Panc1 (cell line): ENCODE results near the gene CLIC4. TPM values are rescaled to one million over a fixed set of nuclear protein-coding genes. Genes with fewer than 3 reads are reported as not detected.
"Not testable (repeated sequence)": the region's sequence is repeated elsewhere in the genome, so short reads cannot be mapped to it uniquely, and the experiment has no call there.

Source experiments
- ATAC-seq: fragments of 200-7000 bp; cut with Tn5 transposase; 2 replicates; pipeline ENCODE4 v1.9.1; 2020; ENCODE audit warnings: mild to moderate bottlenecking, moderate library complexity
- BruUV-seq: library from RNA; stranded (reverse); fragments of 400-500 nt; replicated peaks from 2 replicates; lab custom pipeline; 2021; lab: Mats Ljungman, UMichigan
- CTCF ChIA-PET: fragments of 300-600 bp; sonication (Branson Sonifier 250); formaldehyde crosslinking; loops from one replicate; lab custom pipeline; 2022; ENCODE audit warnings: antibody characterized with exemption; lab: Charles Lee
- POLR2A ChIA-PET: fragments of 300-600 bp; sonication (Branson Sonifier 250); formaldehyde crosslinking; loops from one replicate; lab custom pipeline; 2022; ENCODE audit warnings: antibody characterized with exemption; lab: Charles Lee
- DNase-seq: peaks from one replicate; pipeline ENCODE4 v3.0.0-alpha.2; 2010; ENCODE audit warnings: low read depth, low spot score
- H3K27ac ChIP-seq: 2 replicates; pipeline ENCODE4 v1.5.1; 2011; ENCODE audit warnings: mild to moderate bottlenecking, low read length, inconsistent platforms
- H3K27me3 ChIP-seq: fragments of 200-500 bp; sonication (Bioruptor generic); 2 replicates; pipeline ENCODE4 v1.6.0; 2014; ENCODE audit warnings: low read length, inconsistent platforms; ENCODE audit not compliant: control insufficient read depth, insufficient read depth
- H3K36me3 ChIP-seq: fragments of 200-500 bp; sonication (Bioruptor generic); 2 replicates; pipeline ENCODE4 v1.5.1; 2014; ENCODE audit warnings: inconsistent platforms, mild to moderate bottlenecking, low read length, moderate library complexity; ENCODE audit not compliant: control insufficient read depth, insufficient read depth
- H3K4me1 ChIP-seq: 2 replicates; pipeline ENCODE4 v1.5.1; 2011; ENCODE audit warnings: inconsistent platforms, mild to moderate bottlenecking, low read length, moderate library complexity; ENCODE audit not compliant: control insufficient read depth, insufficient read depth
- H3K4me3 ChIP-seq, 2 experiments: 2 replicates each; pipeline ENCODE4 v1.5.1; 2011 to 2012; ENCODE audit warnings: low read depth in 2 of 2, low read length in 2 of 2, mild to moderate bottlenecking in 2 of 2, inconsistent platforms in 1 of 2, moderate library complexity in 1 of 2
- H3K9me3 ChIP-seq: fragments of 200-500 bp; sonication (Bioruptor generic); 2 replicates; pipeline ENCODE4 v1.5.1; 2014; ENCODE audit warnings: low read depth, mild to moderate bottlenecking, inconsistent platforms, low read length, moderate library complexity; ENCODE audit not compliant: control insufficient read depth, insufficient read depth
- CTCF ChIP-seq: fragments of 450-650 bp; IDR thresholded peaks from 2 replicates; pipeline ENCODE4 v1.5.1; 2017; ENCODE audit warnings: mild to moderate bottlenecking
- POLR2AphosphoS5 ChIP-seq: IDR thresholded peaks from 2 replicates; pipeline ENCODE4 v1.6.1; 2012; ENCODE audit warnings: mild to moderate bottlenecking, low read depth, low read length, moderate library complexity
- REST ChIP-seq, 2 experiments: IDR thresholded peaks; 2 replicates each; pipeline ENCODE4 v1.6.1; 2011 to 2012; ENCODE audit warnings: low read depth in 2 of 2, control low read depth in 1 of 2, low read length in 1 of 2, mild to moderate bottlenecking in 1 of 2, moderate library complexity in 1 of 2; ENCODE audit not compliant: insufficient read depth in 1 of 2
- SIN3A ChIP-seq: IDR thresholded peaks from 2 replicates; pipeline ENCODE4 v1.6.1; 2012; ENCODE audit warnings: low read depth, mild to moderate bottlenecking, low read length, moderate library complexity, borderline replicate concordance; ENCODE audit not compliant: insufficient read depth
- TCF7L2 ChIP-seq: IDR thresholded peaks from 2 replicates; pipeline ENCODE4 v1.6.1; 2011; ENCODE audit warnings: mild to moderate bottlenecking, low read depth, low read length, inconsistent platforms
- in situ Hi-C: cut with HindIII; loops from 2 replicates; pipeline ENCODE4 v1.10.0; 2016; ENCODE audit warnings: low sequenced_read_pairs, low pct_unique_long_range_greater_than_20kb
- intact Hi-C: fragments of 100-400 bp; cut with micrococcal nuclease; formaldehyde crosslinking; loops from one replicate; pipeline ENCODE4 v1.10.0; 2022; ENCODE audit not compliant: unreplicated experiment
- total RNA-seq: library from RNA; stranded (reverse); gene quantifications from one replicate; pipeline ENCODE4 v1.2.1, GENCODE V29; 2021; ENCODE audit not compliant: unreplicated experiment

CLIC4 gene
- total RNA-seq, 1 experiment from 2014 or later = 123 TPM

- in situ Hi-C loops = no loop called here
- ChIA-PET POLR2A (no interaction called here), CTCF (no interaction called here)
- Histone ChIP-seq H3K27ac (no peak overlapping the region), H3K36me3 (no peaks in the 10 kb centered on the region), H3K9me3 (no peaks in the 10 kb centered on the region), H3K4me3 (no peak overlapping the region), H3K4me1 (peaks cover 2% of the 10 kb centered on the region; the same call in 1 of the 2 replicates), H3K27me3 (no peaks in the 10 kb centered on the region)
- DNase-seq (peak; percentile 4), ATAC-seq (no peak)
- intact Hi-C loops = no loop called here
- BruUV-seq = no TSS peak
- no peak for TF ChIP-seq REST (IDR thresholded peaks at IDR 0.05; ENCODE audit: insufficient read depth in 1 of 2, low read depth in 2 of 2, low read length in 1 of 2)
- no peak for TF ChIP-seq POLR2AphosphoS5
- no peak for TF ChIP-seq TCF7L2
- TF ChIP-seq SIN3A = no peak
- no peak for TF ChIP-seq CTCF
These were observed 48.3 kb downstream of the CLIC4 start for GRCh38 chr1:24793447-24794129.

- BruUV-seq, H3K36me3 ChIP-seq, H3K4me3 ChIP-seq, H3K27ac ChIP-seq, intact Hi-C loops, ATAC-seq, DNase-seq, POLR2A ChIA-PET, H3K27me3 ChIP-seq, H3K9me3 ChIP-seq, in situ Hi-C loops, CTCF ChIA-PET, H3K4me1 ChIP-seq: not testable (repeated sequence)
These were observed 48.9 kb downstream of the CLIC4 start for GRCh38 chr1:24794130-24794502.

GRCh38 chr1:24795236-24795635 lies 50.0 kb downstream of the CLIC4 start:
- H3K4me3 ChIP-seq = no peak overlapping the region
- DNase-seq (no peak), ATAC-seq (no peak)
- in situ Hi-C loops = no loop called here
- no peak for TF ChIP-seq TCF7L2
- TF ChIP-seq REST (IDR thresholded peaks at IDR 0.05; ENCODE audit: insufficient read depth in 1 of 2, low read depth in 2 of 2, low read length in 1 of 2) = no peak
- no peak for TF ChIP-seq CTCF
- no peak for TF ChIP-seq POLR2AphosphoS5
- no peak for TF ChIP-seq SIN3A
- H3K27me3 ChIP-seq = no peaks in the 10 kb centered on the region
- intact Hi-C loops = no loop called here
- no peaks in the 10 kb centered on the region for H3K36me3 ChIP-seq
- BruUV-seq = no TSS peak
- H3K27ac ChIP-seq = no peak overlapping the region
- peaks cover 2% of the 10 kb centered on the region; the same call in 1 of the 2 replicates for H3K4me1 ChIP-seq
- POLR2A ChIA-PET = no interaction called here
- CTCF ChIA-PET = no interaction called here
- H3K9me3 ChIP-seq = no peaks in the 10 kb centered on the region
